ENCODE measurements around the gene NDUFA8.

Gene NDUFA8

DNA sequence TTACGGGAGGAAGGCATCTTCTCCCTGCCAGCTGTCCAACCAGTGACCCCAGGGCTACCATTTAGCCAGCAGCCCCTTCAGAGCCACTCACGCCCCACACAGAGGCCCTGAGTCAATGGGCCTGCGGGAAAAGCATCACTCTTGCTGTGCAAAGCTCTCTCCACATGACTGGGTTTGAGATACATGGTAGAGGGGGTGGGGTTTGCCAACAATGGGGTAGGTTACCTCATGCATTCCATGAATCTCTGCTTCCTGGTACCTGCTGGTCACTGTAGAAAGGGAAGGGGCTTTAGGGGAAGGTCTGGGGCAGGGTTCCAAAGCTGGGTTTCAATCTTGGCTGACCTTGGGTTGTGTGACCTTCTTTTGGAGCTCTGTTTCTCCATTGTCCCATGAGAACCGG lies 43.5 kb downstream of the NDUFA8 start:
- Histone ChIP-seq H3K36me3 (ENCODE audit: control insufficient read depth in 1 of 2, insufficient read depth in 2 of 2, low read length in 2 of 2) (no peaks in the 10 kb centered on the region), H3K4me2 (ENCODE audit: low read length) (no peak overlapping the region), H3K9me3 (ENCODE audit: insufficient read depth, low read depth, low read length) (no peaks in the 10 kb centered on the region), H3K79me2 (ENCODE audit: control insufficient read depth, insufficient read depth, low read length, poor library complexity) (no peaks in the 10 kb centered on the region), H2BK12ac (ENCODE audit: low read length) (no peak overlapping the region), H4K8ac (ENCODE audit: low read depth, low read length) (no peak overlapping the region), H2BK5ac (ENCODE audit: low read depth, low read length, poor library complexity) (no peak overlapping the region), H3K9ac (ENCODE audit: low read length) (no peak overlapping the region), H4K91ac (ENCODE audit: low read depth, low read length) (no peak overlapping the region), H3K18ac (ENCODE audit: low read length) (no peak overlapping the region), H2AK5ac (ENCODE audit: low read length) (no peak overlapping the region), H4K12ac (ENCODE audit: low read depth, low read length) (no peak overlapping the region), H2AFZ (ENCODE audit: insufficient read depth, low read length, poor library complexity) (no peak overlapping the region), H3K79me1 (ENCODE audit: low read length) (no peaks in the 10 kb centered on the region), H3K14ac (ENCODE audit: low read length) (no peak overlapping the region), H3K27ac (ENCODE audit: low read depth, low read length) (no peak overlapping the region), H2BK120ac (ENCODE audit: insufficient read depth, low read length, poor library complexity) (no peak overlapping the region), H3K4ac (ENCODE audit: low read depth, low read length) (no peak overlapping the region), H3K4me1 (ENCODE audit: control insufficient read depth in 1 of 2, insufficient read depth in 2 of 2, low read length in 2 of 2) (no peaks in the 10 kb centered on the region), H3K23ac (ENCODE audit: low read length) (no peak overlapping the region), H3K27me3 (ENCODE audit: insufficient read depth, low read length) (no peaks in the 10 kb centered on the region), H3K4me3 (ENCODE audit: low read depth, low read length) (no peak overlapping the region)
- DNase-seq = no peak
- WGBS (ENCODE audit: extremely low coverage, insufficient coverage, insufficient read length) = no CpG with 5 or more reads among the region's 4 CpGs

GRCh38 chr9:122115176-122116035 lies 44.2 kb downstream of the NDUFA8 start:
- H3K4me2 ChIP-seq (ENCODE audit: low read length) = no peak overlapping the region
- H4K8ac ChIP-seq (ENCODE audit: low read depth, low read length) = no peak overlapping the region
- H3K79me1 ChIP-seq (ENCODE audit: low read length) = no peaks in the 10 kb centered on the region
- H2BK120ac ChIP-seq (ENCODE audit: insufficient read depth, low read length, poor library complexity) = no peak overlapping the region
- no peak overlapping the region for H2BK5ac ChIP-seq (ENCODE audit: low read depth, low read length, poor library complexity)
- H3K9ac ChIP-seq (ENCODE audit: low read length) = no peak overlapping the region
- H2AK5ac ChIP-seq (ENCODE audit: low read length) = no peak overlapping the region
- no peaks in the 10 kb centered on the region for H3K79me2 ChIP-seq (ENCODE audit: control insufficient read depth, insufficient read depth, low read length, poor library complexity)
- no peak overlapping the region for H2BK12ac ChIP-seq (ENCODE audit: low read length)
- no peak overlapping the region for H3K14ac ChIP-seq (ENCODE audit: low read length)
- no peak overlapping the region for H2AFZ ChIP-seq (ENCODE audit: insufficient read depth, low read length, poor library complexity)
- no peaks in the 10 kb centered on the region for H3K4me1 ChIP-seq (ENCODE audit: control insufficient read depth in 1 of 2, insufficient read depth in 2 of 2, low read length in 2 of 2)
- no peak overlapping the region for H3K18ac ChIP-seq (ENCODE audit: low read length)
- no peak overlapping the region for H4K91ac ChIP-seq (ENCODE audit: low read depth, low read length)
- WGBS (ENCODE audit: extremely low coverage, insufficient coverage, insufficient read length) = no CpG with 5 or more reads among the region's 12 CpGs
- no peaks in the 10 kb centered on the region for H3K9me3 ChIP-seq (ENCODE audit: insufficient read depth, low read depth, low read length)
- no peak overlapping the region for H3K4me3 ChIP-seq (ENCODE audit: low read depth, low read length)
- DNase-seq = no peak
- H4K12ac ChIP-seq (ENCODE audit: low read depth, low read length) = no peak overlapping the region
- no peaks in the 10 kb centered on the region for H3K36me3 ChIP-seq (ENCODE audit: control insufficient read depth in 1 of 2, insufficient read depth in 2 of 2, low read length in 2 of 2)
- H3K27me3 ChIP-seq (ENCODE audit: insufficient read depth, low read length) = no peaks in the 10 kb centered on the region
- H3K4ac ChIP-seq (ENCODE audit: low read depth, low read length) = no peak overlapping the region
- H3K27ac ChIP-seq (ENCODE audit: low read depth, low read length) = no peak overlapping the region
- H3K23ac ChIP-seq (ENCODE audit: low read length) = no peak overlapping the region

- H4K12ac ChIP-seq (ENCODE audit: low read depth, low read length) = no peak overlapping the region
- no peaks in the 10 kb centered on the region for H3K9me3 ChIP-seq (ENCODE audit: insufficient read depth, low read depth, low read length)
- no peak overlapping the region for H2BK12ac ChIP-seq (ENCODE audit: low read length)
- H3K23ac ChIP-seq (ENCODE audit: low read length) = no peak overlapping the region
- no peak overlapping the region for H2BK5ac ChIP-seq (ENCODE audit: low read depth, low read length, poor library complexity)
- H3K14ac ChIP-seq (ENCODE audit: low read length) = no peak overlapping the region
- no peak overlapping the region for H3K4ac ChIP-seq (ENCODE audit: low read depth, low read length)
- H3K27ac ChIP-seq (ENCODE audit: low read depth, low read length) = no peak overlapping the region
- H2BK120ac ChIP-seq (ENCODE audit: insufficient read depth, low read length, poor library complexity) = no peak overlapping the region
- H3K79me1 ChIP-seq (ENCODE audit: low read length) = no peaks in the 10 kb centered on the region
- H3K4me3 ChIP-seq (ENCODE audit: low read depth, low read length) = no peak overlapping the region
- no peak overlapping the region for H3K4me2 ChIP-seq (ENCODE audit: low read length)
- H3K36me3 ChIP-seq (ENCODE audit: control insufficient read depth in 1 of 2, insufficient read depth in 2 of 2, low read length in 2 of 2) = no peaks in the 10 kb centered on the region
- no CpG with 5 or more reads among the region's 5 CpGs for WGBS (ENCODE audit: extremely low coverage, insufficient coverage, insufficient read length)
- H3K18ac ChIP-seq (ENCODE audit: low read length) = no peak overlapping the region
- no peak overlapping the region for H4K91ac ChIP-seq (ENCODE audit: low read depth, low read length)
- H4K8ac ChIP-seq (ENCODE audit: low read depth, low read length) = no peak overlapping the region
- H3K27me3 ChIP-seq (ENCODE audit: insufficient read depth, low read length) = no peaks in the 10 kb centered on the region
- no peaks in the 10 kb centered on the region for H3K4me1 ChIP-seq (ENCODE audit: control insufficient read depth in 1 of 2, insufficient read depth in 2 of 2, low read length in 2 of 2)
- no peak overlapping the region for H2AK5ac ChIP-seq (ENCODE audit: low read length)
- H3K9ac ChIP-seq (ENCODE audit: low read length) = no peak overlapping the region
- DNase-seq = no peak
- H3K79me2 ChIP-seq (ENCODE audit: control insufficient read depth, insufficient read depth, low read length, poor library complexity) = no peaks in the 10 kb centered on the region
- H2AFZ ChIP-seq (ENCODE audit: insufficient read depth, low read length, poor library complexity) = no peak overlapping the region
These were observed 46.0 kb downstream of the NDUFA8 start for GRCh38 chr9:122113574-122113973.

DNA sequence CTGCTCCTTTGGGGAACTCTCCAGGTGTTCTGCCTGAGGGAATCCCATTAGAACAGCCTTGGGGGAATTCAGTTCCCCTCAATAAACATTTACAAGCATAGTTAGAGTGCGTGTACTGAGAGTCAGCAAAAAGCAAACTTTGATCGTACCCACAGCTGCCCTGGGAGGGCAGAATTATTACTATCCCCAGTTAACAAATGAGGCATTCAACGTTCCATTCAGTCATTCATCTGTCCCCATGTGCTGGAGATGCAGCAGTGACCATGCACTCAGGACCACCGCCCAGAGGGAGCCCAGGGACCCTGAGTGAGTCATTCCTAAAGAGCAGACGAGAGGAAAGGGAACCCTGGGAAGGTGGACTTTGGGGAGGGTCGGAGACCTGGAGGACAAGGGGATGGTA lies 47.3 kb downstream of the NDUFA8 start:
- Histone ChIP-seq H3K79me2 (ENCODE audit: control insufficient read depth, insufficient read depth, low read length, poor library complexity) (no peaks in the 10 kb centered on the region), H4K91ac (ENCODE audit: low read depth, low read length) (no peak overlapping the region), H3K9ac (ENCODE audit: low read length) (no peak overlapping the region), H4K8ac (ENCODE audit: low read depth, low read length) (no peak overlapping the region), H3K9me3 (ENCODE audit: insufficient read depth, low read depth, low read length) (no peaks in the 10 kb centered on the region), H3K23ac (ENCODE audit: low read length) (no peak overlapping the region), H3K14ac (ENCODE audit: low read length) (no peak overlapping the region), H3K79me1 (ENCODE audit: low read length) (no peaks in the 10 kb centered on the region), H3K4ac (ENCODE audit: low read depth, low read length) (no peak overlapping the region), H4K12ac (ENCODE audit: low read depth, low read length) (no peak overlapping the region), H3K36me3 (ENCODE audit: control insufficient read depth in 1 of 2, insufficient read depth in 2 of 2, low read length in 2 of 2) (no peaks in the 10 kb centered on the region), H3K4me2 (ENCODE audit: low read length) (no peak overlapping the region), H3K4me1 (ENCODE audit: control insufficient read depth in 1 of 2, insufficient read depth in 2 of 2, low read length in 2 of 2) (no peaks in the 10 kb centered on the region), H2BK5ac (ENCODE audit: low read depth, low read length, poor library complexity) (no peak overlapping the region), H3K27me3 (ENCODE audit: insufficient read depth, low read length) (no peaks in the 10 kb centered on the region), H2AFZ (ENCODE audit: insufficient read depth, low read length, poor library complexity) (no peak overlapping the region), H2AK5ac (ENCODE audit: low read length) (no peak overlapping the region), H2BK120ac (ENCODE audit: insufficient read depth, low read length, poor library complexity) (no peak overlapping the region), H3K18ac (ENCODE audit: low read length) (no peak overlapping the region), H3K4me3 (ENCODE audit: low read depth, low read length) (no peak overlapping the region), H2BK12ac (ENCODE audit: low read length) (no peak overlapping the region), H3K27ac (ENCODE audit: low read depth, low read length) (no peak overlapping the region)
- DNase-seq = no peak
- no CpG with 5 or more reads among the region's 6 CpGs for WGBS (ENCODE audit: extremely low coverage, insufficient coverage, insufficient read length)

Measured in trophoblast cell (in vitro differentiated cells and primary cell).